ENCODE data around the gene AMFR. TPM values are rescaled to one million over a fixed set of nuclear protein-coding genes. Genes with fewer than 3 reads are reported as not detected.

The AMFR gene
- total RNA-seq, 1 donor from 2014 or later: 133 TPM

DNA sequence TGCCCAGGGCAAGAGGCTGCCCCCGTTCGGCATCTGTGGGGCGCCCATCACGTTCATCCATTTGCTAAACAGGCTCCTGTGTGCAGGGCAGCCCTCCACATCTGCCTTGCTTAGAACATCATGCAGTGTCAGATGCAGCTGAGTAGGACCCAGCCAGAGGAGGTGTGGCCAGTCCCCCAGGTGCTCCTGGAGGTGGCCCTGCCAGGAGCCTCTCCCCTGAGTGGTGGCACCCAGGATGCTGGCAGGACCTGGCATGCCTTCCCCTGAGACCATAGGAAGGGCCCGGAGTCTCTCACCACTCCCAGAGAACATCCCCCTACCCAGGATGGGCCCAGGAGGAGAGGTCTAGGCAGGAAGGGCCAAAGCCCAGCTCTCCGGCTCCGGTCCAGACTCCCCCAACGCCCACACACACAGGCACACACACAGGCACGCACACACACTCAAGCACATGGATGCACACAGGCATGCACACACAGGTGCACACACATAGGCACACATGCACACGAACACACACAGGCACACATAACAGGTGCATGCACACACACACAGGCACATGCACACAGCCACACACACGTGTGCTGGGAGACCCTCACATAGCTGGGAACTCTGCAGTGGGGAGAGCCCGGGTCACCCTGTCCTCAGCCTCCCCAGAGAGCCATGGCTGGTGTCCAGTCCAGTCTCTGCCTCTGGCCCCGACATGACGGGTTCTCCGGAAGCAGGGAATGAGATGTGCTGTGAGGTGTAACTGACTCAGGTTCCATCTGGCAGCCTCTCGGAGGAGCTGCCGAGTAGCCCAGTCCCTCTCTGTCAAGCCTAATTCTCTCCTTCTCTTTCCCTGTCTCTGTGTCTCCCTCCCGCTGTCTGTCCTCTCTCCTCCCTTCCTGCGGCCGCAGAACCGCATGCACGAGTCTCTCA lies 74.6 kb downstream of the AMFR start:
- Histone ChIP-seq H3K27me3 (ENCODE audit: control insufficient read depth, insufficient read depth, low read length) (peaks cover 7% of the 10 kb centered on the region), H3K4me3 (ENCODE audit: low read depth, low read length) (no peak overlapping the region), H3K36me3 (ENCODE audit: control insufficient read depth, insufficient read depth, low read length) (no peaks in the 10 kb centered on the region)
- TF ChIP-seq, protein P1, sequence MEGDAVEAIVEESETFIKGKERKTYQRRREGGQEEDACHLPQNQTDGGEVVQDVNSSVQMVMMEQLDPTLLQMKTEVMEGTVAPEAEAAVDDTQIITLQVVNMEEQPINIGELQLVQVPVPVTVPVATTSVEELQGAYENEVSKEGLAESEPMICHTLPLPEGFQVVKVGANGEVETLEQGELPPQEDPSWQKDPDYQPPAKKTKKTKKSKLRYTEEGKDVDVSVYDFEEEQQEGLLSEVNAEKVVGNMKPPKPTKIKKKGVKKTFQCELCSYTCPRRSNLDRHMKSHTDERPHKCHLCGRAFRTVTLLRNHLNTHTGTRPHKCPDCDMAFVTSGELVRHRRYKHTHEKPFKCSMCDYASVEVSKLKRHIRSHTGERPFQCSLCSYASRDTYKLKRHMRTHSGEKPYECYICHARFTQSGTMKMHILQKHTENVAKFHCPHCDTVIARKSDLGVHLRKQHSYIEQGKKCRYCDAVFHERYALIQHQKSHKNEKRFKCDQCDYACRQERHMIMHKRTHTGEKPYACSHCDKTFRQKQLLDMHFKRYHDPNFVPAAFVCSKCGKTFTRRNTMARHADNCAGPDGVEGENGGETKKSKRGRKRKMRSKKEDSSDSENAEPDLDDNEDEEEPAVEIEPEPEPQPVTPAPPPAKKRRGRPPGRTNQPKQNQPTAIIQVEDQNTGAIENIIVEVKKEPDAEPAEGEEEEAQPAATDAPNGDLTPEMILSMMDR (IDR thresholded peaks at IDR 0.05; ENCODE audit: insufficient read depth, low read length, poor library complexity, severe bottlenecking): no peak
- DNase-seq (ENCODE audit: low read depth): no peak

DNA sequence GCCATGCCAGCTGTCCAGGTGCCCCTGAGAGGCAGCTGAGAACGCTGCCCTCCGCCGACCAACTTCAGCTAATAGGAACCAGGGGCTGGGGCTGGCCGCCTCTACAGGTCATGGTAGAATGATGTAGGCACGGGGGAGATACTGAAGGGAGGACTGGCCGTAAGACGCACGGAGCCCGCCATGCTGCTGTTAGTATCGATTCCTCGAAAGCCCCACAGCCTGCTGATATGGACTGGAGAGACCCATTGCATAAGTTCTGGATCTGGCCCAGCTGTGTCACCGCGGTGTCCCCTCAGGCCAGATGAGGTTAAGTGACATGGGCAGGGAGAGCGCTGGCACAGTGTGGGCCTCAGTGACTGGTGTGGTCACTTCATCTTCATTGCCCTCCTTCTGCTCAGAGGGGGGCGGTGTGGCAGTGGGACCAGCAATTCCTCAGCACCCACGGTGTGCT lies 75.6 kb downstream of the AMFR start:
- no peak for DNase-seq (ENCODE audit: low read depth)
- TF ChIP-seq, protein P1 (IDR thresholded peaks at IDR 0.05; ENCODE audit: insufficient read depth, low read length, poor library complexity, severe bottlenecking): no peak
- H3K36me3 ChIP-seq (ENCODE audit: control insufficient read depth, insufficient read depth, low read length): no peaks in the 10 kb centered on the region

DNA sequence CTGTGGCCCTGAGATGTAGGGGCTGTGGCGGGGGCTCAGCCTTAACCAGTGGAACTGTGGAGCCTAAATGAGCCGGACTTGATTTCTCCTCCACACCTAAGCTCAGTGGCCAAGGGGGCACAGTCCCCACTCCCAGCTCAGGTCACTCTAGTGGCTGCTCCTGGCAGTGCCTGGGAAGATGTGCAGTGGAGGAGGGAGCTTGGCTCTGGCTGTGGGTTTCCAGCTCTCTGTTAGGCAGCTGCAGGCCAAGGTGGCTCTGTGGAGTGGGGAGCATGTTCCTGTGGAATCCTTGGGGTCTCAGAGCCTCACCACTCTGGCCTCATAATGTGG lies 76.3 kb downstream of the AMFR start:
- no peak overlapping the region for H3K4me3 ChIP-seq (ENCODE audit: low read depth, low read length)
- H3K27me3 ChIP-seq (ENCODE audit: control insufficient read depth, insufficient read depth, low read length): peaks cover 7% of the 10 kb centered on the region
- DNase-seq (ENCODE audit: low read depth): no peak
- TF ChIP-seq, protein P1 (IDR thresholded peaks at IDR 0.05; ENCODE audit: insufficient read depth, low read length, poor library complexity, severe bottlenecking): no peak
- no peaks in the 10 kb centered on the region for H3K36me3 ChIP-seq (ENCODE audit: control insufficient read depth, insufficient read depth, low read length)

More for the DNA sequence above, 75.6 kb downstream of the AMFR start:
- Histone ChIP-seq H3K27me3 (ENCODE audit: control insufficient read depth, insufficient read depth, low read length) (peaks cover 7% of the 10 kb centered on the region), H3K4me3 (ENCODE audit: low read depth, low read length) (no peak overlapping the region)

DNA sequence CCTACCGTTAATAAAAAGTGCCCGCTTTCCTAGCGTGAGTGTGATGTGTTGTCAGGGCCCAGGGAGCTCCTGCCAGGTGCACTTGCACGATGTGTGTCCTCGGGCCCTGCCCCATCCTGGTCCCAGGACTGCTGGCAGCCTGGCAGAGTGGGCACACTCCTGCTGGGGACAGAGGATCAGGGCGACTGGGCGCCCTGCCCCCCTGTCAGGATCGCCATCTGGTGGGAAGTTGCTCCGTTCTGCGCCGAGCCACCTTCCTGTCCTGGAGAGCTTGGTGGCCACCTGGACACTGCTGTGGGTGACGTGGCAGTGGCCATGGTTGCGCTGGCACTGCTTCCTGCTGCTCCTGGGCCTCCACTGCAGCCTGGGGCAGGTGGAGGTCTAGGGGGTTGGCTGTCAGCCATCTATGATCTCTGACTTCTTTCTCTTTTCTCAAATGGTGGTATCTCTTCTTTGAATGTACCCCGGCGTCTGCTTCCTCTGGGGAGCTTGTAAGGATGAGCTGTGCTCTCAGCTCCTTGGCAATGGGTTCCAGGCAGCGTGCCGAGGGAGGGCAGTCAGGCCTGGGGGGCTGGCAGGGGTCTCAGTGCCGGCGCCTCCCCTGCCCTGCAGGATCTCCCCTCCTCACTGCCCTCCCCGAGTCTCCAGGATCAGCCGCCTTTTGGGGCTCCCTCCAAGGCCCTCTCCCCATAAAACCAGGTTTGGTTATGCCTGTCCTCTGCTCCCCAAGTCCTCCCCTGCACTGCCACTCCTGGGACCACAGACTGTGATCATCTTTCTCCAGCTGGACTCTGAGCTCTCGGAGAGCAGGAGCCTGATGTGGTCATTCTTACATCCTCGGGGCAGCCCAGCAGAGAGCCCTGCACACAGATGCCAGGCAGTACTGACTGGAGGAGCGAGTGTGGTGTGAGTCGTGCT lies 76.9 kb downstream of the AMFR start:
- DNase-seq (ENCODE audit: low read depth): no peak
- TF ChIP-seq, protein P1 (IDR thresholded peaks at IDR 0.05; ENCODE audit: insufficient read depth, low read length, poor library complexity, severe bottlenecking): no peak
- no peak overlapping the region for H3K4me3 ChIP-seq (ENCODE audit: low read depth, low read length)

DNA sequence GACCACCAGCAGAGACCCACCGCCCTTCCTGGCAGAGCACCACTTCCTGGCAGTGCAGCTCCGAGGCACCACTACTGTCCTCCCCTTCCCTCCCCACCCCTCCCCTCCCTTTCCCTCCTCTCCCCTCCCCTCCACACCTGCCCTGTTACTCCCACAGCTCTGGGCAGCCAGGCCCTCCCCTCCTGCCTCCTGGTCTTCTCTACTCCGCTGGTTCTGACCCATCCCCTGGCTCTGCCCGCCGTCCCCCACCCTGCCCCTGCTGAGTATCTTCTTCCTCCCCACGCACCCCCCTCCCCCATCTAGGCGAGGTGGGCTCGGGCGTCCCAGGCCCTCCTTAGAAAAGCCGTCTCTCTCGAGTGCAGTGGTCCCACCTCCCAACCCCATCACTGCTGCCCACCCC lies 77.7 kb downstream of the AMFR start:
- peaks cover 7% of the 10 kb centered on the region for H3K27me3 ChIP-seq (ENCODE audit: control insufficient read depth, insufficient read depth, low read length)
- TF ChIP-seq, protein P1 (IDR thresholded peaks at IDR 0.05; ENCODE audit: insufficient read depth, low read length, poor library complexity, severe bottlenecking): no peak
- H3K4me3 ChIP-seq (ENCODE audit: low read depth, low read length): no peak overlapping the region
- no peaks in the 10 kb centered on the region for H3K36me3 ChIP-seq (ENCODE audit: control insufficient read depth, insufficient read depth, low read length)
- no peak for DNase-seq (ENCODE audit: low read depth)

More for the DNA sequence above, 76.9 kb downstream of the AMFR start:
- H3K36me3 ChIP-seq (ENCODE audit: control insufficient read depth, insufficient read depth, low read length): no peaks in the 10 kb centered on the region
- H3K27me3 ChIP-seq (ENCODE audit: control insufficient read depth, insufficient read depth, low read length): peaks cover 7% of the 10 kb centered on the region

All from kidney epithelial cell (primary cell).